ENCODE measurements around the gene GPC1. TPM values are rescaled to one million over a fixed set of nuclear protein-coding genes. Genes with fewer than 3 reads are reported as not detected.

GPC1 gene
- polyA plus RNA-seq, 3 donors = 26.8 to 45.1 (median 44.6) TPM

DNA sequence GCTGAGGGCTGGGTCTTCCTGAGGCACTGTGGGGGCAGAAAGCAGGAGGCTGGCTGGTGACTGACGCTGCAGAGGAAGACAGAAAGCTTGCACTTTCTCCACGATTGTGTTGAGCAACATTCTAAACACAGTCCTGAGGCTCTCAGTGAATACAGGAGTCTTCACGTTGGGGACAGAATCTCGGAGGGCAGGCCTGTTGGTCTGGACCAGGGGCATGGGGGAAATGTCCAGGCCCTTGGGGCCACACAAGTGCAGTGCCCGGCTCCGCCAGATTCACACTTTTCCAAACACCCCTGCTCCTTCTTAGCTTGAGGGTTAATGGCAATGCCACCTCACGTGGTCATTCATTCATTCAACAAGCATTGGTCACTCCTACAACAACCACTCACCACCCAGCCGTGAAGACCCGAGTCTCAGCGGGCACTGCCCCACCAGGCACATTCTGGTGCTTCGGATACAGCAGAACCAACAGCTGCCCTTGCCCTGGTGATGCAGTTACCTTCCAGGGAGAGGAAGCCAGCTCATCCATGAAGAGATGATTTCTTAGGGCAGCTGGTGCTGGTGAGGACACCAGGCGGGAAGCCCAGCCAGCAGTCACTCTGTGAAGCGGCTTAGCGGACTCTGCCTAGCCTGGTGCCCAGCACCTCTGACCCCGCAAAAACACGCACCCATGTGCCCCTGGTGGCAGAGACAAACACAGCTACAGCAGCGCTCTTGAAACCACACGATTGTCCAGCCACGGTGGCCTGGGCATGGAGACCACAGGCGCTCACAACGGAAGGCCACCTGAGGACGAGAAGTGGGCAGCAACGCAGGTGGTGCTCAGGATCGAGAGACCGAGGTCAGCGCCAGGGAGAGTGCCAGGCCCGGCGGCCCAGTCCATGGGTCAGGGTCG, 10.9 kb upstream of the GPC1 start:
- no peak for DNase-seq (ENCODE audit: extremely low read depth in 1 of 11, low read depth in 9 of 11, low spot score in 4 of 11)

DNA sequence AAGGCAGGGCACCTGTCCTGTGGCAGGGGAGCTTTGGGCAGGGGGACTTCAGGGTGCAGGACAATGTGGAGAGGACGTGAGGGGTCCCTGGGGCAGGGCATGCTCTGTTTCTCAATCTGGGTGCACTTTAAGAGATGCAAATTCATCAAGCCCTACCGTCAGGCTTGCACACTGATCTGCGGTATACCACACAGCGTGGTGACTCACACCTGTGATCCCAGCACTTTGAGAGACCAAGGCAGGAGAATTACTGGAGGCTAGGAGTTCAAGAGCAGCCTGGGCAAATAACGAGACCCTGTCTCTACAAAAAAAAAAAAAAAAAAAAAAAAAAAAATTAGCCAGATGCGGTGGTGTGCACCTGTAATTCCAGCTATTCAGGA, 10.2 kb upstream of the GPC1 start:
- DNase-seq (ENCODE audit: extremely low read depth in 1 of 11, low read depth in 9 of 11, low spot score in 4 of 11) = no peak

DNA sequence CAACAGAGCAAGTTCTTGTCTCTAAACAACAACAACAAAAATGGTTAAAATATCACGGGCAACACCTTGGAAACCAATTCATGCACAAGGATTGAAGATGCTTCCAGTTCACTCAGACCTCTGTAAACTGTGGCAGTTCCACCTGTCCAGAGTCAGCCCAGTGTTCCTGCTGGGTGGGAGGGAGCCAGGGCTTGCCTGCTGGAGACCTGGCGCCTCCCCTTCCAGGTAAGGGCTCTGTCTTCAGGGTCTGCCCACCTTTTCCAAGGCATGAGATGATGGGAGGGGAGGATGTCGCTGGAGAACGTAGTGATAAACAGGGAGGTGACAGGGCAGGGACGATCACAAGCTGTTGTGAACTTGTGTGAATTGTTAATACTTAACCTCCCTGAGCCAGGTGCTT, 9.8 kb upstream of the GPC1 start:
- no peak for DNase-seq (ENCODE audit: extremely low read depth in 1 of 11, low read depth in 9 of 11, low spot score in 4 of 11)

DNA sequence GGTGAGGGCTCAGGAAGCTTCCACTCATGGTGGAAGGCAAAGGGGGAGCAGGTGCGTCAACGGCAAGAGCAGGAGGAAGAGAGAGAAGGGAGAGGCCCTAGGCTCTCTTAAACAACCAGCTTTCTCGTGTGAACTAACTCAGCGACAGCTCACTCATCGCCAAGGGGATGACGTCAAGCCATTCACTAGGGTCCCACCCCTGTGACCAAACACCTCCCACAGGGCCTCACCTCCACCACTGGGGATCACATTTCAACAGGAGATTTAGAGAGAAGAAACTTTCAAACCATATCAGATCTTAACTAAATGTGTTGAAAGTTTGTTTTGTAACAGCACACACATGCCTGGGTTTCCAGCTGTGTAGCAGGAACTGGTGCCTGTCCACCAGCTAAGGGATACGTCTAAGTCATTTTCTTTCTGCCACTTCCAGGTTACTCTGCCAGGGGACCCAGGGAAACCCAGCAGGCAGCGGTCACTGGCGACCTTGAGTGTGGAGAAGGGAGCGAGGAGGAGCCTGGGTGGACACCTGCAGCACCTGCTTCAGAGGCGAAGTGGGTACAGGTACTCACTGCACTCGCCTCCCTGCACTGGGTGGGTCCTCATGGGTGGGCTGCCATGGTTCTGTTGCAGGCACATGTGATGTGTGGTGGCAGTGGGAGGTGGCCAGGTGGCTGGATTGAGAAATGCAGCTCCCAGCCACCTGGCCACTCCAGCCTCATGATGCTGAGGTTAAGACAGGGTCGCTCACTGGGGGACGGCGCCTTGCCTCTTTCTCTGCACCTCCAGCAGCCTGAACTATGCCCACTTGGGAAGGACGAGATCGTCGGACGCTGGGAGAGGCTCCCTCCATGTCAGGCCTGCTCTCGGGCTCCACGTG, 8.4 kb upstream of the GPC1 start:
- no peak for DNase-seq (ENCODE audit: extremely low read depth in 1 of 11, low read depth in 9 of 11, low spot score in 4 of 11)

- DNase-seq (ENCODE audit: extremely low read depth in 1 of 11, low read depth in 9 of 11, low spot score in 4 of 11) = no peak
Observed at GRCh38 chr2:240427729-240428128, 7.7 kb upstream of the GPC1 start.

DNA sequence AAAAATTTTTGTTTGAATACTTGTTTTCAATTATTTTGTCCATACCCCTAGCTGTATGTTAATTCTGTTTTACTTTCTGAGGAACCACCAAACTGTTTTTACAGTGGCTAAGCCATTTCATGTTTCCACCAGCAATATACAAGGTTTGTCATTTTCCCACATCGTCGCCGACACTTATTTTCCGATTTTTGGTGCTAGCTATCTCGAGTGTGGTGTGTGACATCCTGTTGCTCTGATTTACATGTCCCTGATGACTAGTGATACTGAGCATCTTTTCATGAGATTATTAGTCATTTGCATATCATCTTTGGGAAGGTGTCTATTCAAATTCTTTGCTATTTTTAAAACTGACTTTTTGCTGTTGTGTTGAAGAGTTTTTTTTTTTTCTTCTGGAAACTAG, 7.2 kb upstream of the GPC1 start:
- DNase-seq (ENCODE audit: extremely low read depth in 1 of 11, low read depth in 9 of 11, low spot score in 4 of 11) = no peak

DNA sequence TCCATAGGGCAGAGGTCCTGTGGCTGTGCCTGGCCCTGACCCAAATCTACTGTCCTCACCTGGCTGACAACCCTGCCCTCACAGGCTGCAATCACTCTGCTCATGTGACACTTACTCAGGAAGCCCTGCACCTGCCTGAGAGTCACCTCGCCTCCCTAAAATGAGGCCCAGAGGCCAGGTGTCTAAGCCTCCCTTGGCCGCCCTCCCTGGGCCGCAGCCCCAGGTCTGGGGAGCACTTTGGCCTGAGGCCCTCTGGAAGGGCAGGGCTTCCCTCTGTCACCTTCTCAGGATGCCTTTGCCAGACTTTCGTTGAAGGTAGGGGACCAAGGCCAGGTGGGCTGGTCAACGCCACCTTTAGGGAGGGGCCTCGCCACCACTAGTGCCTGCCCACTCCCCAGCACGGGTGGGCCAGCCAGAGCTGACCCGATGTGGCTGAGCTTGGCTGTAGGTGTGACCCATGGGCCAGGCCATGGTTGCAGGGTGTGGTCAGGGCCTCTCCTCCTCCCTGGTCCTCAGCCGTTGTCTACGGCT, 6.1 kb upstream of the GPC1 start:
- no peak for DNase-seq (ENCODE audit: extremely low read depth in 1 of 11, low read depth in 9 of 11, low spot score in 4 of 11)

DNA sequence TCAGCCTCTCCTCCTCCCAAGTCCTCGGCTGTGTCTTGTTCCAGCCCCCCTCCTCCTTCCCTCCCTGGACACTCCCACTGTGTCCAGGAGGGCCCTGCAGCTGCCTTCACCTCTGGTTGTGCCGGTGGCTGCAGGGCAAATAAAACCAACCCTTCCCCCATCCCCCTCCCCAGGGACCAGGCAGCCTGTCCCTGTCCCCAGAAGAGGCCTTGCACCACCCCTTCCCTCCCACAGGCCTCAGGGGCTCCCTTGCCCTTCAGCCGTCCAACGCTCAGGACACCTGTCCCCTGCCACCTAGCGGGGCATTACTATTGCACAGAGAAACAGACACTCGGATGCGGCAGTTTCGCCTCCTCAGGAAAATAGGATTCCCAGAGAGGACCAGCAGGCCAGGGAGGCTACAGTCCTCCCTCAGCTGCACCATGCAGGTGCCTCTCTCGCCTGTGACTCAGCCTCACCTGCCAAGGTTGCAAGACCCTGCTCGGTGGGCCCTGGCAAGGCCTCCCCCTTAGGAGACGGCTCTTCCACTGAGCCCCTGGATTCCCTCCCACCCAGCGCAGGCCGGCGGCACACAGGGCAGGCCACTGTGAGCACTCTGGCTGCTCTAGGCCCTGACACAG, 5.5 kb upstream of the GPC1 start:
- no peak for DNase-seq (ENCODE audit: extremely low read depth in 1 of 11, low read depth in 9 of 11, low spot score in 4 of 11)

GRCh38 chr2:240430595-240430994, 4.9 kb upstream of the GPC1 start:
- DNase-seq (ENCODE audit: extremely low read depth in 1 of 11, low read depth in 9 of 11, low spot score in 4 of 11) = no peak

DNA sequence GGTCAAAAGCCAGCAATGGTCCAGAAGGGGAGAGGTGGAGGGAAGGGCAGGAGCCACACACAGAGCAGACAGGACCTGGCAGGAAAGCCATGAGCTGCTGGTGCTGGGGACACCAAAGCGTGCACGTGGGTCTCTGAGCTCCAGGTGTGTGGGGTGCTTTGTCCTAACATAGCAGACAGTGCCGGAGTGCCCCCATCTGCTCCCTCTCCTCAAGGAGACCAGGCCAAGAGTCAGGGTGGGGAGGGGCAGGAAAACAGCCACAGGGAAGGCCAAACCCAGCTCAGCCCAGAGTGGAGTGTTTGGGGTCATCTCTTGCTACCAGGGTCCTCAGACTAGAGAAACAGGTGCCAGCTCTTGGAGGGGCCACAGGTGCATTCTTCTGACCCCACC, 4.2 kb upstream of the GPC1 start:
- DNase-seq (ENCODE audit: extremely low read depth in 1 of 11, low read depth in 9 of 11, low spot score in 4 of 11) = no peak

DNA sequence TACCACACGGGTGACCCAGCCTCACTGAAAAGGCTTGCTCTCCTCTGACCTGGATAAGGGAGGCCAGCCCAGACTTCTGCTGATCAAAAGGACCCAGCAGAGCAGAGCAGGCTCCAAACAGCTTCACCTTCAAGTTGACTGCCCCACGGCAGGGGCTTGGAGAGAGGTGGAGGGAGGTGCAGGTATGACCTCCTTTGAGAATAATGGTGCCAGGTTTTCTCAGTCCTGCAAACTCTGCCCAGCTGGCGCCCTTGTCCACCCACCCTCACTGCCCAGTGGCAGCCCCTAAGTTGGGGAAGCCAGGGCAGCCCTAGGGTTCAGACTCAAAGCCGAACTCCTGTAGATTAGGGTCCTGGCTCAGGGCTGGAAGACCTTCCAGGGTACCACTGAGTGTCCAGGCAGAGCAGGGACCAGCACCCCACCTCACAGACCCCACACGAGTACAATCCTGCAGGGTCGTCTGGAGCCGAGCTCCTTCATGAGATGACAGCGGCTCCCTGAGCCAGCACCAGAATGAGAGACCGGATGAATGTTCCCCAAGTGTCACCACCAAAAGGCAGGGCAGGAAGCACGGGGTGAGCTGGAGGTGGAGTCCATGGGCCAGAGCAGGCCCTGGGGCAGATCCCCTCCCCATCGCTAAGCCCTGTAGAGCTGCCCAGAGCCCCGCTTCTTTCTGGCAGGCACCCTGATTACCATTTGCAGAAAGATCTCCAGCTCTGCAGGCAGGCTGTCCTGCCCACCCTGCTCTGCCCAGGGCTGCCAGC, 3.6 kb upstream of the GPC1 start:
- DNase-seq (ENCODE audit: extremely low read depth in 1 of 11, low read depth in 9 of 11, low spot score in 4 of 11) = no peak

- no peak for DNase-seq (ENCODE audit: extremely low read depth in 1 of 11, low read depth in 9 of 11, low spot score in 4 of 11)
Observed at GRCh38 chr2:240432430-240432819, 3.0 kb upstream of the GPC1 start.

GRCh38 chr2:240432820-240433801, 2.4 kb upstream of the GPC1 start:
- DNase-seq (ENCODE audit: extremely low read depth in 1 of 11, low read depth in 9 of 11, low spot score in 4 of 11) = no peak

GRCh38 chr2:240433973-240434727, 1.3 kb upstream of the GPC1 start:
- no peak for DNase-seq (ENCODE audit: extremely low read depth in 1 of 11, low read depth in 9 of 11, low spot score in 4 of 11)

DNA sequence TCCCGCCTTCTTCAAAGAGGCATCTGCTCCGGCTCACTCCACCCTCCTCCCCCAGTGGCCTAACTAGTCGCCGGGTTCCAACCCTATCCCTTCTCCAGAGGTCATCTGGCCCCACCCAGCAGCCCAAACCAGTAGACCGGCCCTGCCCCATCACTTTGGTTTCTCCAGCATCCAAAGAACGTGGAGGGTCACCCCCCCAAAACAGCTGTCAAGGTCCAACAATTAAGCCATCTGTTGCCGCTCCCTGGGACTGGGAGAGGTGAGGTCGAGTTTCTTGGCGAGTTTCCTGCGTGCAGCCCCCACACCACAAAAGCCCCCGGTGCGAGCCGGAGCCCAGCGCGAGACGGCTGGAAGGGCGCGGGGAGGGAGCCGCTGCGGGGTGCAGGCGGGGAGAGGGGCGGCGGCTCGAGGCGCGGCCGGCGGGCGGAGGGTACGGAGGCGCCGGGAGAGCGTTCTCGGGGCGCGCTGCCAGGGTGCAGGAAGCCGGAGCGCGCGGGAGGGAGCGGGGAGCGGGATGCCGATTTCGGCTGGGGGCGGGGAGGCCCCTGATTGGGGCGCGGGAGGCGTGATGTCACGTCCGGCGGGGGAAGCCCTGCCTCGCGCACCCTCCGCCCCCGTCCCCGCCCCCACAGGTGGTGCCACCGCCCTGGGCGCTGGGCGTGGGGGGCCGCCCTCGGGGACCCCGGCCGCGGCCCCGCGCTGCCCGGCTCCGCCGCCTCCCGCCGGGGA, 571 bp upstream of the GPC1 start:
- peak in 9 of 11 donors; percentile 77 to 87 (median 83) for DNase-seq (ENCODE audit: extremely low read depth in 1 of 11, low read depth in 9 of 11, low spot score in 4 of 11)

GRCh38 chr2:240435948-240436682, 652 bp downstream of the GPC1 start:
- no peak for DNase-seq (ENCODE audit: extremely low read depth in 1 of 11, low read depth in 9 of 11, low spot score in 4 of 11)
